ENCODE results near the gene CNTLN.

The CNTLN gene

DNA sequence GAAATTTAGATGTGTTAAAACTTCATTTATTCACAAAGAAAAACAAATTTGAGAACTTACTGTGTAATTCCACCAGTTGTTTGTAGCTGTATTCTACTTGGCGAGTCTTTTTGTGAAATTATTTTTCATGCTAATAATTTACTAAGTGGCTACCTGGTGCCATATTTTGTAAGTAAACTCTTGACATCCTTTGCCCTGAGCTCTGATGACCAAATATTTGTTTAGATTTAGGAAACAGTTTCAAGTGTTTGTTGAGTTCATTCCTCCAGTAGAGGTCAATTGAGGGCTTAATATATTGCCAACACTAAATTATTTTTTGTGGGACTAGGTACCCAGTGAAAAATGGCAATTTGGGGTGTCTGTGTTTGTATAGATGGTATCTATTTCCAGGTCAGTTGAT is 3.7 kb downstream of the CNTLN start:
- Histone ChIP-seq H3K27me3 (ENCODE audit: insufficient read depth, low read length) (no peaks in the 10 kb centered on the region), H3K79me2 (ENCODE audit: control insufficient read depth, insufficient read depth, low read length, poor library complexity) (peaks cover 5% of the 10 kb centered on the region), H2BK120ac (ENCODE audit: insufficient read depth, low read length, poor library complexity) (no peak overlapping the region), H2AFZ (ENCODE audit: insufficient read depth, low read length, poor library complexity) (no peak overlapping the region), H4K12ac (ENCODE audit: low read depth, low read length) (no peak overlapping the region), H2AK5ac (ENCODE audit: low read length) (no peak overlapping the region), H2BK12ac (ENCODE audit: low read length) (no peak overlapping the region), H4K91ac (ENCODE audit: low read depth, low read length) (no peak overlapping the region), H3K23ac (ENCODE audit: low read length) (no peak overlapping the region), H3K4me3 (ENCODE audit: low read depth, low read length) (no peak overlapping the region), H2BK5ac (ENCODE audit: low read depth, low read length, poor library complexity) (no peak overlapping the region), H3K79me1 (ENCODE audit: low read length) (peaks cover 8% of the 10 kb centered on the region), H3K9ac (ENCODE audit: low read length) (no peak overlapping the region), H3K9me3 (ENCODE audit: insufficient read depth, low read depth, low read length) (no peaks in the 10 kb centered on the region), H4K8ac (ENCODE audit: low read depth, low read length) (no peak overlapping the region), H3K27ac (ENCODE audit: low read depth, low read length) (no peak overlapping the region), H3K4me2 (ENCODE audit: low read length) (no peak overlapping the region), H3K18ac (ENCODE audit: low read length) (no peak overlapping the region), H3K14ac (ENCODE audit: low read length) (no peak overlapping the region), H3K36me3 (ENCODE audit: control insufficient read depth in 1 of 2, insufficient read depth in 2 of 2, low read length in 2 of 2) (no peaks in the 10 kb centered on the region), H3K4me1 (ENCODE audit: control insufficient read depth in 1 of 2, insufficient read depth in 2 of 2, low read length in 2 of 2) (peaks cover 0 to 3% of the 10 kb centered on the region in 2 experiments), H3K4ac (ENCODE audit: low read depth, low read length) (no peak overlapping the region)
- no CpG with 5 or more reads among the region's 1 CpG for WGBS (ENCODE audit: extremely low coverage, insufficient coverage, insufficient read length)
- no peak for DNase-seq

DNA sequence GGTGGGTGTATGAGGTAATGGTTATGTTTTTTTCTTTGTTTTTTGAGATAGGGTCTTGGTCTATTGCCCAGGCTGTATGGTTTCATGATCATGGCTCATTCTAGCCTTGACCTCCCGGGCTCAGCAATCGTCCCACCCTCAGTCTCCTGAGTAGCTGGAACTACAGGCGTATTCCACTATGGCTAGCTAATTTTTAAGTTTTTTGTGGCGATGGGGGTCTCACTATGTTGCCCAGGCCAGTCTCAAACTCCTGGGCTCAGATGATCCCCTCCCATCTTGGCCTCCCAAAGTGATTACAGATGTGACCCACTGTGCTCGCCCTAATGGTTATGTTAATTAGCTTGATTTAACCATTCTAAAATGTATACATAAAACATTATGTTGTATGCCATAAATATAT is 5.6 kb downstream of the CNTLN start:
- H2BK5ac ChIP-seq (ENCODE audit: low read depth, low read length, poor library complexity): no peak overlapping the region
- no peak for DNase-seq
- no peak overlapping the region for H3K23ac ChIP-seq (ENCODE audit: low read length)
- no peak overlapping the region for H3K18ac ChIP-seq (ENCODE audit: low read length)
- no peak overlapping the region for H2BK120ac ChIP-seq (ENCODE audit: insufficient read depth, low read length, poor library complexity)
- H3K36me3 ChIP-seq (ENCODE audit: control insufficient read depth in 1 of 2, insufficient read depth in 2 of 2, low read length in 2 of 2): no peaks in the 10 kb centered on the region
- no peak overlapping the region for H3K4me3 ChIP-seq (ENCODE audit: low read depth, low read length)
- no peak overlapping the region for H3K9ac ChIP-seq (ENCODE audit: low read length)
- H3K14ac ChIP-seq (ENCODE audit: low read length): no peak overlapping the region
- H3K4me1 ChIP-seq (ENCODE audit: control insufficient read depth in 1 of 2, insufficient read depth in 2 of 2, low read length in 2 of 2): no peaks in the 10 kb centered on the region
- H2BK12ac ChIP-seq (ENCODE audit: low read length): no peak overlapping the region
- no peaks in the 10 kb centered on the region for H3K79me1 ChIP-seq (ENCODE audit: low read length)
- H3K27me3 ChIP-seq (ENCODE audit: insufficient read depth, low read length): no peaks in the 10 kb centered on the region
- H4K8ac ChIP-seq (ENCODE audit: low read depth, low read length): no peak overlapping the region
- no peaks in the 10 kb centered on the region for H3K79me2 ChIP-seq (ENCODE audit: control insufficient read depth, insufficient read depth, low read length, poor library complexity)
- no peaks in the 10 kb centered on the region for H3K9me3 ChIP-seq (ENCODE audit: insufficient read depth, low read depth, low read length)
- no peak overlapping the region for H3K27ac ChIP-seq (ENCODE audit: low read depth, low read length)
- H2AK5ac ChIP-seq (ENCODE audit: low read length): no peak overlapping the region
- WGBS (ENCODE audit: extremely low coverage, insufficient coverage, insufficient read length): no CpG with 5 or more reads among the region's 5 CpGs
- no peak overlapping the region for H4K91ac ChIP-seq (ENCODE audit: low read depth, low read length)
- H2AFZ ChIP-seq (ENCODE audit: insufficient read depth, low read length, poor library complexity): no peak overlapping the region
- no peak overlapping the region for H3K4me2 ChIP-seq (ENCODE audit: low read length)
- H4K12ac ChIP-seq (ENCODE audit: low read depth, low read length): no peak overlapping the region
- no peak overlapping the region for H3K4ac ChIP-seq (ENCODE audit: low read depth, low read length)

DNA sequence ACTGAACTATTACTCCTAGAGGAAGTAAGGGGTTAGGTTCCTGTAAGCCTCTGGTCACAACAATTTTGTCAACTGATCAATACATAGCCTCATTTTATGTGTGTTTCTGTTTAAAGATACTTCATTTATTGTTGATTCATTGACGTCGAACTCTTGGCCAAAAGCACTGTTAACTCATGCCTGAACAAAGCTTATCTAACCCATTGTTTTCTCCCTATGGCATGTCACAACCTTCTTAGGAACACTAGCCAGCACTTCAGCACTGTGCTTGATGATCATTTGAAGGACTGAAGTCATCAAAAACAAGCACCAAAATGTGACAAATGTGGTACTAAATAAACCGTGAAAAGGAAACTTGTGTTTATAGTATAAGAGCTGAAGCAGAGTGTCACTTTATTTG is 13.5 kb downstream of the CNTLN start:
- H2AFZ ChIP-seq (ENCODE audit: insufficient read depth, low read length, poor library complexity): no peak overlapping the region
- no peak overlapping the region for H4K12ac ChIP-seq (ENCODE audit: low read depth, low read length)
- no peak overlapping the region for H3K4me2 ChIP-seq (ENCODE audit: low read length)
- H4K91ac ChIP-seq (ENCODE audit: low read depth, low read length): no peak overlapping the region
- no peak overlapping the region for H2BK5ac ChIP-seq (ENCODE audit: low read depth, low read length, poor library complexity)
- no CpG with 5 or more reads among the region's 3 CpGs for WGBS (ENCODE audit: extremely low coverage, insufficient coverage, insufficient read length)
- no peak overlapping the region for H3K27ac ChIP-seq (ENCODE audit: low read depth, low read length)
- no peaks in the 10 kb centered on the region for H3K9me3 ChIP-seq (ENCODE audit: insufficient read depth, low read depth, low read length)
- no peaks in the 10 kb centered on the region for H3K79me2 ChIP-seq (ENCODE audit: control insufficient read depth, insufficient read depth, low read length, poor library complexity)
- H4K8ac ChIP-seq (ENCODE audit: low read depth, low read length): no peak overlapping the region
- H3K79me1 ChIP-seq (ENCODE audit: low read length): no peaks in the 10 kb centered on the region
- no peak overlapping the region for H3K4me3 ChIP-seq (ENCODE audit: low read depth, low read length)
- no peaks in the 10 kb centered on the region for H3K27me3 ChIP-seq (ENCODE audit: insufficient read depth, low read length)
- H2AK5ac ChIP-seq (ENCODE audit: low read length): no peak overlapping the region
- no peak overlapping the region for H2BK12ac ChIP-seq (ENCODE audit: low read length)
- no peak overlapping the region for H3K9ac ChIP-seq (ENCODE audit: low read length)
- H3K4me1 ChIP-seq (ENCODE audit: control insufficient read depth in 1 of 2, insufficient read depth in 2 of 2, low read length in 2 of 2): no peaks in the 10 kb centered on the region
- H3K14ac ChIP-seq (ENCODE audit: low read length): no peak overlapping the region
- H3K18ac ChIP-seq (ENCODE audit: low read length): no peak overlapping the region
- no peak for DNase-seq
- no peak overlapping the region for H3K4ac ChIP-seq (ENCODE audit: low read depth, low read length)
- no peak overlapping the region for H2BK120ac ChIP-seq (ENCODE audit: insufficient read depth, low read length, poor library complexity)
- H3K23ac ChIP-seq (ENCODE audit: low read length): no peak overlapping the region
- H3K36me3 ChIP-seq (ENCODE audit: control insufficient read depth in 1 of 2, insufficient read depth in 2 of 2, low read length in 2 of 2): no peaks in the 10 kb centered on the region

DNA sequence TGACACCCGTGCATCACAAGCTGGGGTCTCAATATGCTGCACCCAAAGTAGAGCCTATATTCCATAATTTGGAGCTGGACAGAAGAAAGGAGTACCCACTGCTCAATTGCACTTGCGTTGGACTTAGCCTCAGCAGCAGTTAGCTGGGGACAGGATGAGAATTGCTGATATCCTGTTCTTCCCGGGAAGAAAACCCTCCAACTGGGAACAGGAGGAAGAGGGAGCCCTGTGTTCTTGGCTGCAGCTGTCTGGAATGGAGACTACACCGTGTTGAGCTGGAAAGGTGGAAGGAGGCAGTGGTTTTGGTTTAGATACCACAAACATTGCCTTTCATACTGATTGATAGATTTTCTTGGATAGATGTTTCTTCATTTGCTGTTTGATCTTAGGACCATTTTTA is 24.6 kb downstream of the CNTLN start:
- Histone ChIP-seq H2BK5ac (ENCODE audit: low read depth, low read length, poor library complexity) (no peak overlapping the region), H3K79me1 (ENCODE audit: low read length) (no peaks in the 10 kb centered on the region), H3K36me3 (ENCODE audit: control insufficient read depth in 1 of 2, insufficient read depth in 2 of 2, low read length in 2 of 2) (peaks cover 2 to 5% of the 10 kb centered on the region in 2 experiments), H3K79me2 (ENCODE audit: control insufficient read depth, insufficient read depth, low read length, poor library complexity) (no peaks in the 10 kb centered on the region), H3K23ac (ENCODE audit: low read length) (no peak overlapping the region), H3K9me3 (ENCODE audit: insufficient read depth, low read depth, low read length) (peaks cover 5% of the 10 kb centered on the region), H3K18ac (ENCODE audit: low read length) (no peak overlapping the region), H2AFZ (ENCODE audit: insufficient read depth, low read length, poor library complexity) (no peak overlapping the region), H3K27ac (ENCODE audit: low read depth, low read length) (no peak overlapping the region), H4K91ac (ENCODE audit: low read depth, low read length) (no peak overlapping the region), H3K9ac (ENCODE audit: low read length) (no peak overlapping the region), H2BK120ac (ENCODE audit: insufficient read depth, low read length, poor library complexity) (no peak overlapping the region), H3K4ac (ENCODE audit: low read depth, low read length) (no peak overlapping the region), H4K12ac (ENCODE audit: low read depth, low read length) (no peak overlapping the region), H2BK12ac (ENCODE audit: low read length) (no peak overlapping the region), H3K27me3 (ENCODE audit: insufficient read depth, low read length) (no peaks in the 10 kb centered on the region), H3K4me1 (ENCODE audit: control insufficient read depth in 1 of 2, insufficient read depth in 2 of 2, low read length in 2 of 2) (no peaks in the 10 kb centered on the region), H3K4me3 (ENCODE audit: low read depth, low read length) (no peak overlapping the region), H4K8ac (ENCODE audit: low read depth, low read length) (no peak overlapping the region), H3K14ac (ENCODE audit: low read length) (no peak overlapping the region), H3K4me2 (ENCODE audit: low read length) (no peak overlapping the region), H2AK5ac (ENCODE audit: low read length) (no peak overlapping the region)
- no peak for DNase-seq
- WGBS (ENCODE audit: extremely low coverage, insufficient coverage, insufficient read length): no CpG with 5 or more reads among the region's 4 CpGs
